HG03025 (cell line): ENCODE results near the gene SPAG17.
"Not testable (repeated sequence)": the region's sequence is repeated elsewhere in the genome, so short reads cannot be mapped to it uniquely, and the experiment has no call there.

ENCODE experiments used
- ATAC-seq: cut with Tn5 transposase; IDR thresholded peaks from one replicate; pipeline ENCODE4 v1.9.1; 2021; ENCODE audit warnings: mild to moderate bottlenecking, moderate library complexity; ENCODE audit not compliant: unreplicated experiment, low FRiP score

Gene SPAG17

DNA sequence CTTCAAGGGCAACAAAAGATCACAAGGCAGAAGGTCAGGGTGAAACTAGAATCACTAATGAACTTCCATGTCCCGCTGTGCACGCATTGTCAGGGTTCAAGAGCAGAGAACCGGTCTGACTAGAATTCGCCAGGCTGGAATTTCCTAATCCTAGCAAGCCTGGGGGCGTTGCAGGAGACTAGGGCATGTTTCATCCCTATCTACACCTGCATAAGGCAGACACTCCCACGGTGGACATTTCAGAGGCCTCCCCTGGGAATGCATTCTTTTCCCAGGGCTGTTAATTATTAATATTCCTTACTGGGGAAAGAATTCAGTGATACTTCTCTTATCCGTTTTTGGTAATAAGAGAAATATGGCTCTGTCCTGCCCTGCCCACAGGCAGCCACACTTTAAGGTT is 262.3 kb downstream of the SPAG17 start:
- not testable (repeated sequence) for ATAC-seq

DNA sequence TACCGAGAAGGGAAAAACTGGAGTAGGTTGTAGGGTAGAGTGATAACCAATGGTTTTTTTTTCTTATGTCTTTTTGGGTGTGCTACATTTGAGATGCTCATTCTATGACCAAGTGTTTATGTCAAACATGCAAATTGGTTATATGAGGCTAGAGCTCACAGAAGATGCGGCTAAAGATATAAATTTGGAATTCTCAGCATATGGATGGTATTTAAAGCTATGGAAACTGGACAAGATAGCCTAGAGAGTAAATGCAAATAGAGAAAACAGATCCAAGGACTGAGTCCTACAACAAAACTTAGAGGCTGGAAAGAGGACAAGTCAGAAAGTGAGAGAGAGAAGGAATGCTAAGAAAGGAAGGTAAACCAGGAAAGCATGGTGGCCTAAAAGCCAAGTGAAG is 263.0 kb downstream of the SPAG17 start:
- ATAC-seq, result no peak

DNA sequence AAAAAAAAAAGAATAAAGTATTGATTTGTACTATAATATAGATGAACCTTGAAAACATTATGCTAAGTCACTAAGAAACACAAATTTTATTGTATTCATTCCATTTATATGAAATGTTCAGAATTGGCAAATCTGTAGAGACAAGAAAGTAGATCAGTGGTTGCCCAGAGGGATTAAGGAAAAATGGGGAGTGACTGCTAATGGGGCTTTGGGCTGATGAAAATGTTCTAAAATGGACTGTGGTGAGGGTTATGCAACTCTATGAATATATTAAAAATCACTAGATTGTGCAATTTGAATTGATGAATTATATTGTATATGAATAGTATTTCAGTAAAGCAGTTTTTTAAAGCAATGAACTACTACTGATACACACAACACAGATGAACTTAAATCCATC is 265.7 kb downstream of the SPAG17 start:
- no peak for ATAC-seq

- ATAC-seq, result no peak
Measured at GRCh38 chr1:117911051-117911450, 274.0 kb downstream of the SPAG17 start.

DNA sequence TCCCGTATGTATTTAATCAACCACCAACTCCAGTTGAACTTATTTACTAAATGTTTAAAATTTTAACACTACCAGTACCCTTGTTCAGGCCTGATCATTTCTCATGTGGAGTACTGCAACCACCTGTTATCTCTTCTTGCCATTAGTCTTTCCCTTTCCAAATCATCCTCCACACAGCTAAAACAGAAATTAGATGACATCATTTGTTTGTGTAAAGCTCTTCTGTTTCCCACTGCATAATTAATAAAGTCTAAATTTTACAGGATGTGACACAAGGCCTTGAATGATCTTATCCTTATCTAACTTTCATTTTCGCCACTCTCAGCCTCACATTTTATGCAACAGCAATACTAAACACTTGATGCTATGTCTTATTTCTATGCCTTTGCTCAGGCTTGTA is 280.0 kb downstream of the SPAG17 start:
- no peak for ATAC-seq

GRCh38 chr1:117904485-117904884 is 280.5 kb downstream of the SPAG17 start:
- no peak for ATAC-seq
